ENCODE data around the gene YIPF2. TPM values are rescaled to one million over a fixed set of nuclear protein-coding genes. Genes with fewer than 3 reads are reported as not detected.
"Not testable (repeated sequence)": the region's sequence is repeated elsewhere in the genome, so short reads cannot be mapped to it uniquely, and the experiment has no call there.

The YIPF2 gene
- polyA plus RNA-seq, 4 donors = 37.7 to 60.1 (median 50.0) TPM

- no peak for DNase-seq (ENCODE audit: low read depth in 4 of 4, low spot score in 2 of 4)
Measured at GRCh38 chr19:10881403-10882107, 46.9 kb downstream of the YIPF2 start.

GRCh38 chr19:10878253-10878652 lies 50.2 kb downstream of the YIPF2 start:
- no peak for DNase-seq (ENCODE audit: low read depth in 4 of 4, low spot score in 2 of 4)

- not testable (repeated sequence) for DNase-seq (ENCODE audit: low read depth in 4 of 4, low spot score in 2 of 4)
Measured at GRCh38 chr19:10877608-10878007, 50.8 kb downstream of the YIPF2 start.

GRCh38 chr19:10876459-10877240 lies 51.8 kb downstream of the YIPF2 start:
- no peak for DNase-seq (ENCODE audit: low read depth in 4 of 4, low spot score in 2 of 4)

GRCh38 chr19:10874024-10874423 lies 54.4 kb downstream of the YIPF2 start:
- DNase-seq (ENCODE audit: low read depth in 4 of 4, low spot score in 2 of 4) = no peak

GRCh38 chr19:10872546-10873107 lies 55.8 kb downstream of the YIPF2 start:
- no peak for DNase-seq (ENCODE audit: low read depth in 4 of 4, low spot score in 2 of 4)

Other genes starting within 250 kb of the YIPF2 start
- 10 to 100 TPM; 38.3 to 78.8 (median 65.4) TPM for gene QTRT1, start 227.2 kb downstream of the YIPF2 start, polyA plus RNA-seq (ENCODE audit: insufficient read length in 4 of 4)
- gene DNM2, start 210.6 kb downstream of the YIPF2 start, polyA plus RNA-seq (ENCODE audit: insufficient read length in 4 of 4) = 100 to 1,000 TPM; 124 to 180 (median 138) TPM
- gene TMED1, start 92.4 kb downstream of the YIPF2 start, polyA plus RNA-seq (ENCODE audit: insufficient read length in 4 of 4) = 10 to 100 TPM; 52.3 to 80.3 (median 58.7) TPM
- gene C19orf38, start 80.2 kb downstream of the YIPF2 start, polyA plus RNA-seq (ENCODE audit: insufficient read length in 4 of 4) = 1 to 10 TPM; 1.9 to 2.4 (median 2.2) TPM
- 10 to 100 TPM; 39.6 to 58.2 (median 51.2) TPM for gene CARM1, start 57.1 kb downstream of the YIPF2 start, polyA plus RNA-seq (ENCODE audit: insufficient read length in 4 of 4)
- 10 to 100 TPM; 23.4 to 33.4 (median 33.2) TPM for gene TIMM29, start 172 bp upstream of the YIPF2 start, polyA plus RNA-seq (ENCODE audit: insufficient read length in 4 of 4)
- gene SMARCA4, start 32.4 kb upstream of the YIPF2 start, polyA plus RNA-seq (ENCODE audit: insufficient read length in 4 of 4) = 100 to 1,000 TPM; 131 to 167 (median 163) TPM
- gene LDLR, start 160.8 kb upstream of the YIPF2 start, polyA plus RNA-seq (ENCODE audit: insufficient read length in 4 of 4) = 10 to 100 TPM; 21.9 to 29.5 (median 24.7) TPM
- gene SPC24, start 227.1 kb upstream of the YIPF2 start, polyA plus RNA-seq (ENCODE audit: insufficient read length in 4 of 4) = 10 to 100 TPM; 11.6 to 21.9 (median 21.0) TPM